NCI-H748 treated with DMSO at 0.1 percent for 48 hours (cell line): ENCODE measurements around the gene TGFB3.

ENCODE experiments used
- DNase-seq: peaks from one replicate; lab custom pipeline; 2025; lab: John Stamatoyannopoulos, UW

Gene TGFB3

DNA sequence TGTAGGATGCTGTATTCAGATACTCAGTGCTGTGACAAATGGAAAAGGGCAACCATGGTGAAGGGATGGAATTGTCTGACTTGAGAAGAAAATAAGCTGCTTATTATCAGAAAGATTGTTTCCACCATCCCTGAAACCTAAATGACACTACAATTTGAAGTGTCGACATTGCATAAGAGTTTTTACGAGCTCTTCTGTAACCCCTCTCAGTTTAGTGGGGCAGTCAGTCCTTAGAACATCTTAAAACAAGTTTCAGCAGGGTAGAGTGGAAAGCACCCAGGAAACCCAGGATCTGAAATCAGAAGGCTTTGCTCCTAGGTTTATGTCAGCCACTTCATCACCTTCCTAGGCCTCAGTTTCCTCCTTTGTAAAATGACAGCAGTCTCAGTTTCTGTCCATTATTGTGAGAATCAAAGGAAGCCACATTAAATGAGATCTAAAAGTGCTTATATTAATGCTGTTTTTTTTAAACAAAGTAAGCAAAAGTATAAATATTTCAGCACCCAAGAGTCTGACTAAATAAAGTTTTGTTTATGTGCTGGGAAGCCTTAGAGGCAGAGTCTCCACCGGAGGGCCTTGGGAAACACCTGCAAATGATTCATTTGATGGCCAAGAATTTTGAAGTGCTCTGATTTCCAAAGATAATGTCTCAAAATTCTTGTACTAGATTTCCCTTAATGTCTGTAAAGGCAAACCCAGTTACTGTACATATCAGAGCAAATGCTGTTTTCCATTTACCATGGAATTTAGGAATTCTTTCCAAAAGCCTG is 5.6 kb upstream of the TGFB3 start:
- DNase-seq = no peak

DNA sequence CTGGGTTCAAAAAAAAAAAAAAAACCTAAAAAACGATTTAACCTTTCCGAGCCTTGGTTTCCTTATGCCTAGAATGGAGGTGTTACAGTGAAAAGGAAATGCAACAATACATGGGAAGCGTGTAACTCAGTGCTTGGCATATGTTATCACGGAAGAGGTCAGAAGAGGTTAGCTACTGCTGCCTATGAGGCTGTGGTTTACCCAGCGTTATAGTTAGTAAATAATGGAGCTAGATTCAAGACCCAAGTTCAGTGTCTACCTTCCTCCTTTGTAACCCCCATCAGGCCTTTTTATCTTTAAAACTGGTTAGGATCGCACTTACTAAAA is 4.6 kb upstream of the TGFB3 start:
- DNase-seq = no peak

GRCh38 chr14:75985618-75986438 is 4.0 kb upstream of the TGFB3 start, which contains the start of gene IFT43:
TSS of gene IFT43 (plus strand) at chr14:75985763. CDS start at chr14:75985787, 24 bp downstream.
- DNase-seq = peak; percentile 50

- DNase-seq = no peak
Observed at GRCh38 chr14:75984674-75985073, 2.9 kb upstream of the TGFB3 start.

GRCh38 chr14:75983019-75983358 is 1.2 kb upstream of the TGFB3 start:
- DNase-seq = no peak

- DNase-seq = peak; percentile 48
Observed at GRCh38 chr14:75982266-75983018, 647 bp upstream of the TGFB3 start.

DNA sequence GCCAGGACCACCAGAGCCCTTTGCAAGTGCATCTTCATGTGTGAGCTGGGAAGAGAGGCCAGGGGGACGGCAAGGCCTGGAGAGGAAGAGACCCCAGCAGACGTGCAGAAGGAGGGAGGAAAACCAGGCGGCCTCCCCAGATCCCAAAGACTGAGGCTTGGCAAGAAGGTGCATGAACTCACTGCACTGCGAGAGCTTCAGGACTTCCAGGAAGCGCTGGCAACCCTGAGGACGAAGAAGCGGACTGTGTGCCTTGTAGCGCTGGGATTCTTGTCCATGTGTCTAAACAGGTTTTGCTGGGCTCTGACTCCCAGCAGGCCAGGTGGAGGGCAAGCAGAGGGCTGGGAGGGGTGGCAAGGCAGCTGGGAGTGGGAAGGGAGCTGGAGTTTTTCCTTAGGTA is 939 bp downstream of the TGFB3 start:
- DNase-seq = no peak

- no peak for DNase-seq
Observed at GRCh38 chr14:75979648-75980565, 1.9 kb downstream of the TGFB3 start.

GRCh38 chr14:75979071-75979571 is 2.7 kb downstream of the TGFB3 start:
- no peak for DNase-seq

- DNase-seq = no peak
Observed at GRCh38 chr14:75978249-75978731, 3.5 kb downstream of the TGFB3 start.

DNA sequence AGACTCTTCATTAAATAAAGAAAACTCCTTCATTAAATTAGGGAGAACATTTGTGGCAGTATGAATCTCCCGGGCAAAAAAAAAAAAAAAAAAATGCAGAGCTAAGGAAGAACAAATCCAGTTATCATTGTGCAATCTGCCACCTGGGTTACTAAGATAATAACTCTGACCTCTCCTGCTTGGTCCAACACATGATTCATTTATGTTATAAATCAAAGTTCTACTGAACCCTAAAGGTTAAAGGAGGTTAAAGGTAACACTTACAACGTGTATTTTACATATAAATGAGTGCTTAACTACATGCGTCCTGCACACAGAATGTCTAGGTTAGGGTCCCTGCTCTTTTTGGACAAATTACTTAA is 4.2 kb downstream of the TGFB3 start:
- no peak for DNase-seq

DNA sequence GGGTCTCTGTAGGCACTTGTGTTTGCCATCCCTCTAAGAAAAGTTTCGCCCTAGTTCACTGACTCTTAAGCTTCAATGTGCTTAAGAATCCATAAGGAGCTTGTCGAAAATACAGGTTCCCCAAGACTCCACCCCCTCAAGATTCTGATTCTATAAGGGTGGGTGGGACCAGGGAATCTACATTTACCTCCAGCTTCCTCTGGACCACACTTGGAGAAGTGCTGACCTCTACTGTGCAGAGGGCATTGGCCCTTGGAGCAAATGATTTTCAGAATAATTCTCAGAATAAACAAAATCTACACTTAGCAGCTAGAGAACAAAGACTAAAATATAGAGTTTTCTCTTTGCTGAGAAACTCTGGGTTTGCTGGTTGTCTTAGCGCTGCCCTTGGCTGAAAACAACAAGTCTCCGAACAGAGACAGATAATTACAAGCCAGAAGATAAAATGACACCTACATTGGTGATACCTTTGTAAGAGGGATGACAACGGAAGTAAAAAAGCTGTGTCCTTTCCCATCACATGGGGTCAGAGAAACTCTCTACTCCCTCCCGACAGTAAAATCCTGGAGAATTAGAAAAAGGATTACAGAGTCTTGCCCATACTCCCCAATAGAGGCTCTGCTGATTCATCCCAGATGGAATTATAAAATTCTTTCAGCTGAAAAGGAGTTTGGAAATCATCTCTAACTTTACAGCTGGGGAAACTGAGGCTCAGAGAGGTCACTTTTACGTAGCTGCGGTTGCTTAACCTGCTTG is 4.8 kb downstream of the TGFB3 start:
- DNase-seq = no peak

DNA sequence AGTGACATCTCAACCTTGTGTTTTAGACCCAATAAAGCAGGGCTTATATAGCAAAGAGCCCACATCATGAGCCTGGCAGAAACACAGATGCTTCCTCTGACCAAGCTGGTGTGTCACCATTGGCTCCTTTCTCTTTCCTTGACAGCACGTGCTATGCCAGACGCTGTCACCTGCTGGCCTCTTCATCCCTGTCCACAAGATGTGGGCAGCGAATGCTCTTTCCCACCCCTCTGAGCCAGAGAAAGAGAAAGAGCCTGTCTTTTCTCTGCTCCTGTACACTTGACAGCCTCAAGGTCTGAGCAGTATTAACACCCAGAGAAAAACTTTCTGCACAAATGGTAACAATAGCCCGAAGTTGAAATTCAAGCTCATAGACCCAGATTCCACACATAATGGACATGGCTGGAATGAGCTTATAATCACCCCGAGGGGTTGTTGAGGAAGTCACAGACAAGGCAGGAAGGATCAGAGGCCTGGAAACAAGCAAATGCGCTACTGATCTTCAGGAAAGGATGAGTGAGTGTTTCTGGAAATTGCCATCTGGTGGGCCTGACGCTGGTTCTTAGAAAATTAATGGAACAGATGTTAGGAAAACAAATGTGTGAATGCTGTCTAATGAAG is 8.9 kb downstream of the TGFB3 start:
- DNase-seq = no peak

DNA sequence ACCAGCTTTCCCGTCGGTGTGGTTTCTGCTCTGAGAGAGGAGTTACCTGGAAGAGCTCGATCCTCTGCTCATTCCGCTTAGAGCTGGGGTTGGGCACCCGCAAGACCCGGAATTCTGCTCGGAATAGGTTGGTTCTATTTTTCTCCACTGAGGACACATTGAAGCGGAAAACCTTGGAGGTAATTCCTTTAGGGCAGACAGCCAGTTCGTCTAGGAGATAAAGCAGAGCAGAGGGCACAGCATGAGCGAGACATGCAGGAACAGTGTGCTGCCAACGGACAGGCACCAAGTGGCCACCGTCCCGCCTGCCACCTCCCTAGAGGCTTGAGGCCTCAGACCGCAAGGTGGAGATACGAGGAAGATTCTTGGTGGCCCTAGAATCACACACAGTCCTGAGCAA is 10.3 kb downstream of the TGFB3 start:
- no peak for DNase-seq

- no peak for DNase-seq
Observed at GRCh38 chr14:75970989-75971388, 10.8 kb downstream of the TGFB3 start.

GRCh38 chr14:75969891-75970290 is 11.9 kb downstream of the TGFB3 start:
- no peak for DNase-seq

- DNase-seq = no peak
Observed at GRCh38 chr14:75969126-75969525, 12.7 kb downstream of the TGFB3 start.

DNA sequence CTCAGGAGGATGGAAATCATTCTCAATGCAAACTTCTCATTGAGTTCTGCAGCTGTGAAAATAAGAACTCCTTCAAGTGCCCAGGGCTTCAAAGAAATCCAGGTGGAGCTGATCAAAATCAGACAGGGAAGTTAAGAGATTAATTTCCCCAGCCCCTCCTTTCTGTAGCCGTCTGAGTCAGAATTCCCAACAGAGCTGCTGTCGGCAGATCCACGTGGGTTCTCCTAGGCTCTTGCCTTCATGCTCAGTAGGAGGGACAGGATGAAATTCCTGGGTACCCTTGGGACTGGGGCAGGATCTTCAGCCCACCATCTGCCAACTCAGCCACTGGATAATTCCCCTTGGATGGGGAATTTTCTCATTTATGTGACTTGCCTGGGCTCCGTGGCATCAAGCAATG is 13.3 kb downstream of the TGFB3 start:
- no peak for DNase-seq

DNA sequence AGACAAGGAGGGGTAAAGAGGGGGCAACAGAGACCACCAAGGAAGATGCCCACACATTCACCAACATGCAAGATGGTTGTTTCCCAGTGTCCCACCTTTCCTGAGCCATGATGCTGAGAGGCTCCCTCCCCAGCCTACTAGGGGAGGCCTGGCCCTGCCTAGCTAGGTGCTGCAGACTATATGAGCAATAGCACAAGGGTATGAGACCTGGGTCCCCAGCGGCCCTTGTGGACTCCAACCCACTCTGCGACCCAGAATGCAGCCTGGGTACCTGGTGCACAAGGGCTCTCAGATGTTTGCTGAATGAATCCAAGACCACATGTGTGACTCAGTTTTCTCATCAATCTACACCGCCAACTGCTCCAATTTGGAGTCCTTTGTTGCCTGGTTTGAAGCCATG is 13.9 kb downstream of the TGFB3 start:
- no peak for DNase-seq

DNA sequence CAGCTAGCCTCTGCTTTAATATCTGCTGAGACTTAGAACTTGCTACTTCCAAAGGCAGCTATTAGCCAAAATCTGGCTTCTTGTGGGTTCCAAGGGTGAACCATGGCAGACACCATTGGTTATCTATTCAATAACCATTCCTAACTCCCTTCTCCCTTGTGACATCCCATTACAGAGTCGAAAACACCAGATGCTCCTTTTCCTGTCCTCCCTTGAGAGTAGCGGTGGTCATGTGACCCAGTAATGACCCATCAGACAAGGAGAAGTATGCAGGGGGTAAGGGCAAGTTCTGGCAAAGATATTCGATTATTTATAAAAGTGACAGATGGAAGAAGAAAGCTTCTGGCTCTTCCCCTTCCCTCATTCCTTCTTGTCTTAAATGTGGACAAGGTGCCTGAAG is 20.1 kb downstream of the TGFB3 start:
- DNase-seq = no peak
